ENCODE results near the gene AOAH.

AOAH gene

GRCh38 chr7:36513393-36513792, 210.9 kb downstream of the AOAH start:
- no peak overlapping the region for H3K4me3 ChIP-seq (ENCODE audit: control insufficient read depth in 1 of 7, extremely low read depth in 1 of 7, insufficient read depth in 4 of 7, low read depth in 2 of 7, low read length in 6 of 7)
- peak in 1 of 3 donors; percentile 27 for DNase-seq
- peaks cover 0 to 8% (median 3%) of the 10 kb centered on the region in 4 experiments for H3K4me1 ChIP-seq (ENCODE audit: control extremely low read depth in 1 of 4, control insufficient read depth in 4 of 4, insufficient read depth in 4 of 4, low read length in 3 of 4)
- H3K9me3 ChIP-seq (ENCODE audit: control extremely low read depth in 1 of 5, control insufficient read depth in 4 of 5, insufficient read depth in 2 of 5, low read depth in 1 of 5, low read length in 4 of 5) = peaks cover 0 to 3% (median 0%) of the 10 kb centered on the region in 5 experiments
- no peaks in the 10 kb centered on the region for H3K27me3 ChIP-seq (replicated peaks in 2 of 5; ENCODE audit: control insufficient read depth in 4 of 5, insufficient read depth in 5 of 5, low read length in 4 of 5)
- POLR2A ChIA-PET = no interaction called here
- CTCF ChIA-PET = no interaction called here
- 89% methylated on average over 9 of the region's 10 CpGs for WGBS (ENCODE audit: insufficient coverage)
- peaks cover 0 to 2% (median 0%) of the 10 kb centered on the region in 4 experiments for H3K36me3 ChIP-seq (ENCODE audit: control insufficient read depth in 4 of 4, insufficient read depth in 4 of 4, low read length in 3 of 4)
- H3K27ac ChIP-seq (ENCODE audit: insufficient read depth in 1 of 2, low read depth in 1 of 2, low read length in 2 of 2, poor library complexity in 1 of 2, severe bottlenecking in 2 of 2) = no peak overlapping the region

- H3K27ac ChIP-seq (ENCODE audit: insufficient read depth in 1 of 2, low read depth in 1 of 2, low read length in 2 of 2, poor library complexity in 1 of 2, severe bottlenecking in 2 of 2) = no peak overlapping the region
- 58% methylated on average over 4 of the region's 4 CpGs for WGBS (ENCODE audit: insufficient coverage)
- H3K9me3 ChIP-seq (ENCODE audit: control extremely low read depth in 1 of 5, control insufficient read depth in 4 of 5, insufficient read depth in 2 of 5, low read depth in 1 of 5, low read length in 4 of 5) = peaks cover 0 to 3% (median 0%) of the 10 kb centered on the region in 5 experiments
- peaks cover 0 to 2% (median 0%) of the 10 kb centered on the region in 4 experiments for H3K36me3 ChIP-seq (ENCODE audit: control insufficient read depth in 4 of 4, insufficient read depth in 4 of 4, low read length in 3 of 4)
- ChIA-PET POLR2A (no interaction called here), CTCF (no interaction called here)
- H3K4me1 ChIP-seq (ENCODE audit: control extremely low read depth in 1 of 4, control insufficient read depth in 4 of 4, insufficient read depth in 4 of 4, low read length in 3 of 4) = peaks cover 0 to 8% (median 3%) of the 10 kb centered on the region in 4 experiments
- peak; percentile 21 to 63 (median 58) for DNase-seq
- no peak overlapping the region for H3K4me3 ChIP-seq (ENCODE audit: control insufficient read depth in 1 of 7, extremely low read depth in 1 of 7, insufficient read depth in 4 of 7, low read depth in 2 of 7, low read length in 6 of 7)
- H3K27me3 ChIP-seq (replicated peaks in 2 of 5; ENCODE audit: control insufficient read depth in 4 of 5, insufficient read depth in 5 of 5, low read length in 4 of 5) = no peaks in the 10 kb centered on the region
Measured at GRCh38 chr7:36512616-36513015, 211.7 kb downstream of the AOAH start.

GRCh38 chr7:36509962-36510361, 214.3 kb downstream of the AOAH start:
- Histone ChIP-seq H3K27me3 (replicated peaks in 2 of 5; ENCODE audit: control insufficient read depth in 4 of 5, insufficient read depth in 5 of 5, low read length in 4 of 5) (no peaks in the 10 kb centered on the region), H3K27ac (ENCODE audit: insufficient read depth in 1 of 2, low read depth in 1 of 2, low read length in 2 of 2, poor library complexity in 1 of 2, severe bottlenecking in 2 of 2) (no peak overlapping the region), H3K4me1 (ENCODE audit: control extremely low read depth in 1 of 4, control insufficient read depth in 4 of 4, insufficient read depth in 4 of 4, low read length in 3 of 4) (peaks cover 0 to 8% (median 3%) of the 10 kb centered on the region in 4 experiments), H3K9me3 (ENCODE audit: control extremely low read depth in 1 of 5, control insufficient read depth in 4 of 5, insufficient read depth in 2 of 5, low read depth in 1 of 5, low read length in 4 of 5) (peaks cover 0 to 4% (median 0%) of the 10 kb centered on the region in 5 experiments), H3K4me3 (ENCODE audit: control insufficient read depth in 1 of 7, extremely low read depth in 1 of 7, insufficient read depth in 4 of 7, low read depth in 2 of 7, low read length in 6 of 7) (no peak overlapping the region), H3K36me3 (ENCODE audit: control insufficient read depth in 4 of 4, insufficient read depth in 4 of 4, low read length in 3 of 4) (peaks cover 0 to 2% (median 0%) of the 10 kb centered on the region in 4 experiments)
- CTCF ChIA-PET = interaction anchor here (0.6 to 3.1 kb wide), 3 partner anchors 12 to 20 kb away, joined by 3 to 10 read pairs (median 4); no protein-coding TSS in a partner anchor
- WGBS (ENCODE audit: insufficient coverage) = 96% methylated on average over 6 of the region's 9 CpGs
- DNase-seq = no peak
- POLR2A ChIA-PET = no interaction called here

- Histone ChIP-seq H3K9me3 (ENCODE audit: control extremely low read depth in 1 of 5, control insufficient read depth in 4 of 5, insufficient read depth in 2 of 5, low read depth in 1 of 5, low read length in 4 of 5) (peaks cover 0 to 6% (median 4%) of the 10 kb centered on the region in 5 experiments), H3K4me1 (ENCODE audit: control extremely low read depth in 1 of 4, control insufficient read depth in 4 of 4, insufficient read depth in 4 of 4, low read length in 3 of 4) (peaks cover 0 to 2% (median 1%) of the 10 kb centered on the region in 4 experiments), H3K27ac (ENCODE audit: insufficient read depth in 1 of 2, low read depth in 1 of 2, low read length in 2 of 2, poor library complexity in 1 of 2, severe bottlenecking in 2 of 2) (no peak overlapping the region), H3K36me3 (ENCODE audit: control insufficient read depth in 4 of 4, insufficient read depth in 4 of 4, low read length in 3 of 4) (no peaks in the 10 kb centered on the region), H3K4me3 (ENCODE audit: control insufficient read depth in 1 of 7, extremely low read depth in 1 of 7, insufficient read depth in 4 of 7, low read depth in 2 of 7, low read length in 6 of 7) (no peak overlapping the region), H3K27me3 (replicated peaks in 2 of 5; ENCODE audit: control insufficient read depth in 4 of 5, insufficient read depth in 5 of 5, low read length in 4 of 5) (no peaks in the 10 kb centered on the region)
- ChIA-PET POLR2A (no interaction called here), CTCF (interaction anchor here (1.2 to 2.6 kb wide), 4 partner anchors 15 to 163 kb away, joined by 3 to 10 read pairs (median 4); no protein-coding TSS in a partner anchor)
- 94% methylated on average over 5 of the region's 9 CpGs for WGBS (ENCODE audit: insufficient coverage)
- no peak for DNase-seq
Measured at GRCh38 chr7:36507475-36508440, 216.5 kb downstream of the AOAH start.

- H3K36me3 ChIP-seq (ENCODE audit: control insufficient read depth in 4 of 4, insufficient read depth in 4 of 4, low read length in 3 of 4) = no peaks in the 10 kb centered on the region
- DNase-seq = no peak
- peaks cover 0 to 6% (median 4%) of the 10 kb centered on the region in 5 experiments for H3K9me3 ChIP-seq (ENCODE audit: control extremely low read depth in 1 of 5, control insufficient read depth in 4 of 5, insufficient read depth in 2 of 5, low read depth in 1 of 5, low read length in 4 of 5)
- POLR2A ChIA-PET = no interaction called here
- CTCF ChIA-PET = interaction anchor here (1.2 to 2.6 kb wide), 4 partner anchors 14 to 164 kb away, joined by 3 to 10 read pairs (median 4); no protein-coding TSS in a partner anchor
- H3K4me3 ChIP-seq (ENCODE audit: control insufficient read depth in 1 of 7, extremely low read depth in 1 of 7, insufficient read depth in 4 of 7, low read depth in 2 of 7, low read length in 6 of 7) = no peak overlapping the region
- H3K27ac ChIP-seq (ENCODE audit: insufficient read depth in 1 of 2, low read depth in 1 of 2, low read length in 2 of 2, poor library complexity in 1 of 2, severe bottlenecking in 2 of 2) = no peak overlapping the region
- WGBS (ENCODE audit: insufficient coverage) = 94% methylated on average over 2 of the region's 3 CpGs
- H3K4me1 ChIP-seq (ENCODE audit: control extremely low read depth in 1 of 4, control insufficient read depth in 4 of 4, insufficient read depth in 4 of 4, low read length in 3 of 4) = no peaks in the 10 kb centered on the region
- no peaks in the 10 kb centered on the region for H3K27me3 ChIP-seq (replicated peaks in 2 of 5; ENCODE audit: control insufficient read depth in 4 of 5, insufficient read depth in 5 of 5, low read length in 4 of 5)
Measured at GRCh38 chr7:36506820-36507219, 217.5 kb downstream of the AOAH start.

GRCh38 chr7:36506130-36506798, 218.0 kb downstream of the AOAH start:
- ChIA-PET CTCF (interaction anchor here (1.2 to 2.6 kb wide), 2 partner anchors 14 to 165 kb away, joined by 3 to 10 read pairs; no protein-coding TSS in a partner anchor), POLR2A (no interaction called here)
- Histone ChIP-seq H3K4me1 (ENCODE audit: control extremely low read depth in 1 of 4, control insufficient read depth in 4 of 4, insufficient read depth in 4 of 4, low read length in 3 of 4) (no peaks in the 10 kb centered on the region), H3K27ac (ENCODE audit: insufficient read depth in 1 of 2, low read depth in 1 of 2, low read length in 2 of 2, poor library complexity in 1 of 2, severe bottlenecking in 2 of 2) (no peak overlapping the region), H3K9me3 (ENCODE audit: control extremely low read depth in 1 of 5, control insufficient read depth in 4 of 5, insufficient read depth in 2 of 5, low read depth in 1 of 5, low read length in 4 of 5) (peaks cover 0 to 6% (median 4%) of the 10 kb centered on the region in 5 experiments), H3K4me3 (ENCODE audit: control insufficient read depth in 1 of 7, extremely low read depth in 1 of 7, insufficient read depth in 4 of 7, low read depth in 2 of 7, low read length in 6 of 7) (no peak overlapping the region), H3K36me3 (ENCODE audit: control insufficient read depth in 4 of 4, insufficient read depth in 4 of 4, low read length in 3 of 4) (no peaks in the 10 kb centered on the region), H3K27me3 (replicated peaks in 2 of 5; ENCODE audit: control insufficient read depth in 4 of 5, insufficient read depth in 5 of 5, low read length in 4 of 5) (no peaks in the 10 kb centered on the region)
- DNase-seq = no peak
- WGBS (ENCODE audit: insufficient coverage) = 97% methylated on average over 7 of the region's 7 CpGs
